GM23338 (cell line): ENCODE results near the gene NQO2. TPM values are rescaled to one million over a fixed set of nuclear protein-coding genes. Genes with fewer than 3 reads are reported as not detected.
A peak's percentile ranks its signal among the peaks of the same experiment; 100 is the strongest.

Source experiments
- ATAC-seq: fragments of 200-7000 bp; cut with Tn5 transposase; 3 replicates; pipeline ENCODE4 v1.9.1; 2020
- DNase-seq: peaks from one replicate; pipeline ENCODE4 v3.0.0-alpha.2; 2015; ENCODE audit warnings: low spot score
- H2AFZ ChIP-seq: fragments of 200-600 bp; sonication (generic); 2 replicates; pipeline ENCODE4 v1.8.0; 2016; ENCODE audit warnings: antibody characterized with exemption, mild to moderate bottlenecking, moderate library complexity
- H3F3A ChIP-seq: fragments of 200-600 bp; sonication (generic); replicated peaks from 2 replicates; pipeline ENCODE4 v1.8.0; 2017; ENCODE audit warnings: antibody characterized with exemption, mixed run types, low read depth
- H3K27ac ChIP-seq: fragments of 200-600 bp; sonication (generic); 2 replicates; pipeline ENCODE4 v1.6.1; 2016; ENCODE audit warnings: low read depth
- H3K27me3 ChIP-seq: fragments of 200-600 bp; sonication (generic); 2 replicates; pipeline ENCODE4 v1.8.0; 2016; ENCODE audit warnings: mild to moderate bottlenecking, mixed run types, moderate library complexity; ENCODE audit not compliant: insufficient read depth
- H3K36me3 ChIP-seq: fragments of 200-600 bp; sonication (generic); 2 replicates; pipeline ENCODE4 v1.8.0; 2016; ENCODE audit warnings: mild to moderate bottlenecking; ENCODE audit not compliant: insufficient read depth
- H3K4me1 ChIP-seq: fragments of 200-600 bp; sonication (generic); 2 replicates; pipeline ENCODE4 v1.8.0; 2016; ENCODE audit warnings: mild to moderate bottlenecking, moderate library complexity; ENCODE audit not compliant: insufficient read depth
- H3K4me2 ChIP-seq: fragments of 200-600 bp; sonication (generic); 2 replicates; pipeline ENCODE4 v1.7.1; 2017; ENCODE audit warnings: mixed run types
- H3K4me3 ChIP-seq: fragments of 200-600 bp; sonication (generic); 2 replicates; pipeline ENCODE4 v1.6.1; 2016; ENCODE audit warnings: mixed run types
- H3K79me2 ChIP-seq: fragments of 200-600 bp; sonication (generic); replicated peaks from 2 replicates; pipeline ENCODE4 v1.8.0; 2017; ENCODE audit warnings: mild to moderate bottlenecking; ENCODE audit not compliant: insufficient read depth
- H3K9me2 ChIP-seq: fragments of 200-600 bp; sonication (generic); 2 replicates; pipeline ENCODE4 v1.8.0; 2017; ENCODE audit not compliant: insufficient read depth
- H4K20me1 ChIP-seq: fragments of 200-600 bp; sonication (generic); replicated peaks from 2 replicates; pipeline ENCODE4 v1.8.0; 2017; ENCODE audit warnings: mild to moderate bottlenecking; ENCODE audit not compliant: insufficient read depth
- H3K27ac Mint-ChIP-seq: 2 replicates; pipeline ENCODE4 v1.8.0; 2020; ENCODE audit warnings: inconsistent platforms, mild to moderate bottlenecking, moderate library complexity, mixed read lengths
- H3K27me3 Mint-ChIP-seq: 3 replicates; pipeline ENCODE4 v1.8.0; 2022; ENCODE audit warnings: low read depth, mild to moderate bottlenecking, moderate library complexity, mixed read lengths, inconsistent platforms; ENCODE audit not compliant: insufficient read depth, poor library complexity
- H3K36me3 Mint-ChIP-seq: 3 replicates; pipeline ENCODE4 v1.8.0; 2021; ENCODE audit warnings: low read depth, mild to moderate bottlenecking, inconsistent platforms, moderate library complexity, mixed read lengths
- H3K4me1 Mint-ChIP-seq: 3 replicates; pipeline ENCODE4 v1.8.0; 2020; ENCODE audit warnings: mild to moderate bottlenecking, inconsistent platforms, mixed read lengths
- H3K4me3 Mint-ChIP-seq: 3 replicates; pipeline ENCODE4 v1.8.0; 2021; ENCODE audit warnings: moderate library complexity, mild to moderate bottlenecking, inconsistent platforms, mixed read lengths
- H3K9me3 Mint-ChIP-seq: 3 replicates; pipeline ENCODE4 v1.8.0; 2020; ENCODE audit warnings: moderate library complexity, mild to moderate bottlenecking, inconsistent platforms, mixed read lengths
- EZH2phosphoT487 ChIP-seq: fragments of 200-600 bp; sonication (generic); IDR thresholded peaks from one replicate; pipeline ENCODE4 v1.8.1; 2018; ENCODE audit warnings: antibody characterized with exemption; ENCODE audit not compliant: unreplicated experiment
- POLR2AphosphoS5 ChIP-seq: IDR thresholded peaks from 2 replicates; pipeline ENCODE4 v1.6.1; 2016; ENCODE audit warnings: antibody characterized with exemption, low read depth
- ZNF114 ChIP-seq: fragments of 250-450 bp; sonication (Bioruptor Pico); IDR thresholded peaks from 2 replicates; pipeline ENCODE4 v1.5.0; 2020; ENCODE audit warnings: mild to moderate bottlenecking, moderate library complexity
- polyA plus RNA-seq: library from polyadenylated mRNA; unstranded; fragments of >200 nt; fragmentation: Nextera tagmentation; extraction: Ambion mirVana; gene quantifications from 2 replicates; pipeline ENCODE4 v1.2.1, GENCODE V29; 2016
- small RNA-seq: library from RNA; depleted of rRNA; stranded (forward); fragments of <200 nt; gene quantifications from one replicate; pipeline ENCODE3, GENCODE V24; 2014; ENCODE audit warnings: low replicate concordance
- total RNA-seq: library from RNA; depleted of rRNA; stranded (reverse); fragments of >200 nt; shearing (Covaris generic); gene quantifications from 2 replicates; pipeline ENCODE4 v1.2.3, GENCODE V29; 2014; rRNA removed
- TF ChIP-seq, protein P1 (sequence below), 2 experiments: fragments of 200-600 bp in 1 of 2; sonication (generic) in 1 of 2; conservative IDR thresholded peaks; 2 replicates each; pipeline versions ENCODE4 v1.5.1 to v1.6.1; 2016 to 2017; ENCODE audit warnings: antibody characterized with exemption in 2 of 2, low read depth in 2 of 2, mild to moderate bottlenecking in 2 of 2, moderate library complexity in 1 of 2
- TF ChIP-seq, protein P2 (sequence below): fragments of 250-450 bp; sonication (Bioruptor Pico); IDR thresholded peaks from 2 replicates; pipeline ENCODE4 v1.5.0; 2020; ENCODE audit warnings: mild to moderate bottlenecking, moderate library complexity
- TF ChIP-seq, protein P3 (sequence below): IDR thresholded peaks from 2 replicates; pipeline ENCODE4 v1.6.1; 2016; ENCODE audit warnings: antibody characterized with exemption

The NQO2 gene
- total and polyA plus RNA-seq, 2 experiments from 2014 or later: 117 to 173 TPM

DNA sequence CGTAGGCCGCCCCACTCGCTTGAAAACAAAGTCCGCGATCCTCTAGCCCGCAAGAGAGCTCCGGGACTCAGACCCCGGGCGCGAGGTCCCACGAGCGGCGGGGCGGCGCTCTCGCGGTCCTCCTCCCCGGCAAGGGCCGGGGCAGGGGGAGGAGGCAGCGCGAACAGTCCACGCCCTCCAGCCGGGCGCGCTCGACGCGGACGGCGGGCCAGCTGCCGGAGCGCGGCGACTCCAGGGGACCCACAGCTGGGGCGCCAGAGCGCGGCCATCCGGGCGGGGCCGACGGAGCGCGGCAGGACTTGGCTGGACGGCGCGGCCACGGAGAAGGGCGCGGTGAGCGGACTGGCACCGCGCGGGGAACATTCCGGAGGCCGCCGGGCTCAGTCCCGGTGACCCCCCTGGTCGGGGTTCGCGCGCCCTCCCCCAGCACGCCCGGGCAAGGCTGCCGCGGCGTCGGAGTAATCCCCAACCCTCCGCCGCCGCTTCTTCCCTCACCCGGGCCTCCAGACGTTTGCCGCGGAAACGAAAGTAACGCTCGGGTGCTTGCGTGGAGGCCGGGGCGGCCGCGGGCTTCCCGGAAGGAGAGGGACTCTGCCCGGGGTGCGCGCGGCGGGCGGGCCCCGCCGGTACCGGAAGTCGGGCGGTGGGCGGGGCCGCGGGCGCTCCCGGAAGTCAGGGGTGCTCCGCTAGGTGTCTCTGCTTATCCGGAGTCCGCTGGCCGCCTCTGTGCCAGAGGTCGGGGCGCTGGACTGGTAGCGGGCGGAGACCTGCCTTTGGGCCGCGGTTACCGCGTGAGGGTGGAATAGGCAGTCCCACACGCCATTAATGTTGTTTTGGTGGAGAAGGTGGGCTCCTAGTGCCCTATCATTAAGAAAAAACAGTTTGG, 68.9 kb downstream of the NQO2 start, which contains the start of gene RIPK1:
TSS of gene RIPK1 (plus strand) at position 166 of the 886 bp plus-strand sequence. CDS start 8,330 bp downstream, outside the sequence.
- Histone ChIP-seq H3K9me2 (no peaks in the 10 kb centered on the region), H3K4me2 (peak within 1 kb of the TSS; percentile 91), H3K4me1 (peaks cover 37% of the 10 kb centered on the region), H3K4me3 (peak within 1 kb of the TSS; percentile 93), H2AFZ (no peak within 1 kb of the TSS), H3K27me3 (no peaks in the 10 kb centered on the region), H3K36me3 (no peaks in the 10 kb centered on the region), H3K79me2 (peaks cover 57% of the 10 kb centered on the region), H3F3A (peaks cover 12% of the 10 kb centered on the region), H4K20me1 (0 out of 2 replicates have a peak, but pooled peaks cover 3% of the 10 kb centered on the region), H3K27ac (peak within 1 kb of the TSS; percentile 99)
- peaks cover 45% of the 10 kb centered on the region for H3K36me3 Mint-ChIP-seq
- H3K27me3 Mint-ChIP-seq: peaks cover 40% of the 10 kb centered on the region
- peak within 1 kb of the TSS; percentile 88 for H3K4me3 Mint-ChIP-seq
- DNase-seq (peak; percentile 89), ATAC-seq (peak; percentile 74)
- H3K27ac Mint-ChIP-seq: peak within 1 kb of the TSS; percentile 92
- H3K4me1 Mint-ChIP-seq: peaks cover 41% of the 10 kb centered on the region
- peaks cover 33% of the 10 kb centered on the region for H3K9me3 Mint-ChIP-seq
- TF ChIP-seq, protein P1, sequence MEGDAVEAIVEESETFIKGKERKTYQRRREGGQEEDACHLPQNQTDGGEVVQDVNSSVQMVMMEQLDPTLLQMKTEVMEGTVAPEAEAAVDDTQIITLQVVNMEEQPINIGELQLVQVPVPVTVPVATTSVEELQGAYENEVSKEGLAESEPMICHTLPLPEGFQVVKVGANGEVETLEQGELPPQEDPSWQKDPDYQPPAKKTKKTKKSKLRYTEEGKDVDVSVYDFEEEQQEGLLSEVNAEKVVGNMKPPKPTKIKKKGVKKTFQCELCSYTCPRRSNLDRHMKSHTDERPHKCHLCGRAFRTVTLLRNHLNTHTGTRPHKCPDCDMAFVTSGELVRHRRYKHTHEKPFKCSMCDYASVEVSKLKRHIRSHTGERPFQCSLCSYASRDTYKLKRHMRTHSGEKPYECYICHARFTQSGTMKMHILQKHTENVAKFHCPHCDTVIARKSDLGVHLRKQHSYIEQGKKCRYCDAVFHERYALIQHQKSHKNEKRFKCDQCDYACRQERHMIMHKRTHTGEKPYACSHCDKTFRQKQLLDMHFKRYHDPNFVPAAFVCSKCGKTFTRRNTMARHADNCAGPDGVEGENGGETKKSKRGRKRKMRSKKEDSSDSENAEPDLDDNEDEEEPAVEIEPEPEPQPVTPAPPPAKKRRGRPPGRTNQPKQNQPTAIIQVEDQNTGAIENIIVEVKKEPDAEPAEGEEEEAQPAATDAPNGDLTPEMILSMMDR (conservative IDR thresholded peaks at IDR 0.05; ENCODE audit: low read depth in 2 of 2): peak; percentile 16 to 62; a peak in 2 of 4 replicates
- TF ChIP-seq EZH2phosphoT487 (no peak), ZNF114 (CRISPR knock-in tag) (no peak), POLR2AphosphoS5 (peak; percentile 59)
- TF ChIP-seq, protein P2, sequence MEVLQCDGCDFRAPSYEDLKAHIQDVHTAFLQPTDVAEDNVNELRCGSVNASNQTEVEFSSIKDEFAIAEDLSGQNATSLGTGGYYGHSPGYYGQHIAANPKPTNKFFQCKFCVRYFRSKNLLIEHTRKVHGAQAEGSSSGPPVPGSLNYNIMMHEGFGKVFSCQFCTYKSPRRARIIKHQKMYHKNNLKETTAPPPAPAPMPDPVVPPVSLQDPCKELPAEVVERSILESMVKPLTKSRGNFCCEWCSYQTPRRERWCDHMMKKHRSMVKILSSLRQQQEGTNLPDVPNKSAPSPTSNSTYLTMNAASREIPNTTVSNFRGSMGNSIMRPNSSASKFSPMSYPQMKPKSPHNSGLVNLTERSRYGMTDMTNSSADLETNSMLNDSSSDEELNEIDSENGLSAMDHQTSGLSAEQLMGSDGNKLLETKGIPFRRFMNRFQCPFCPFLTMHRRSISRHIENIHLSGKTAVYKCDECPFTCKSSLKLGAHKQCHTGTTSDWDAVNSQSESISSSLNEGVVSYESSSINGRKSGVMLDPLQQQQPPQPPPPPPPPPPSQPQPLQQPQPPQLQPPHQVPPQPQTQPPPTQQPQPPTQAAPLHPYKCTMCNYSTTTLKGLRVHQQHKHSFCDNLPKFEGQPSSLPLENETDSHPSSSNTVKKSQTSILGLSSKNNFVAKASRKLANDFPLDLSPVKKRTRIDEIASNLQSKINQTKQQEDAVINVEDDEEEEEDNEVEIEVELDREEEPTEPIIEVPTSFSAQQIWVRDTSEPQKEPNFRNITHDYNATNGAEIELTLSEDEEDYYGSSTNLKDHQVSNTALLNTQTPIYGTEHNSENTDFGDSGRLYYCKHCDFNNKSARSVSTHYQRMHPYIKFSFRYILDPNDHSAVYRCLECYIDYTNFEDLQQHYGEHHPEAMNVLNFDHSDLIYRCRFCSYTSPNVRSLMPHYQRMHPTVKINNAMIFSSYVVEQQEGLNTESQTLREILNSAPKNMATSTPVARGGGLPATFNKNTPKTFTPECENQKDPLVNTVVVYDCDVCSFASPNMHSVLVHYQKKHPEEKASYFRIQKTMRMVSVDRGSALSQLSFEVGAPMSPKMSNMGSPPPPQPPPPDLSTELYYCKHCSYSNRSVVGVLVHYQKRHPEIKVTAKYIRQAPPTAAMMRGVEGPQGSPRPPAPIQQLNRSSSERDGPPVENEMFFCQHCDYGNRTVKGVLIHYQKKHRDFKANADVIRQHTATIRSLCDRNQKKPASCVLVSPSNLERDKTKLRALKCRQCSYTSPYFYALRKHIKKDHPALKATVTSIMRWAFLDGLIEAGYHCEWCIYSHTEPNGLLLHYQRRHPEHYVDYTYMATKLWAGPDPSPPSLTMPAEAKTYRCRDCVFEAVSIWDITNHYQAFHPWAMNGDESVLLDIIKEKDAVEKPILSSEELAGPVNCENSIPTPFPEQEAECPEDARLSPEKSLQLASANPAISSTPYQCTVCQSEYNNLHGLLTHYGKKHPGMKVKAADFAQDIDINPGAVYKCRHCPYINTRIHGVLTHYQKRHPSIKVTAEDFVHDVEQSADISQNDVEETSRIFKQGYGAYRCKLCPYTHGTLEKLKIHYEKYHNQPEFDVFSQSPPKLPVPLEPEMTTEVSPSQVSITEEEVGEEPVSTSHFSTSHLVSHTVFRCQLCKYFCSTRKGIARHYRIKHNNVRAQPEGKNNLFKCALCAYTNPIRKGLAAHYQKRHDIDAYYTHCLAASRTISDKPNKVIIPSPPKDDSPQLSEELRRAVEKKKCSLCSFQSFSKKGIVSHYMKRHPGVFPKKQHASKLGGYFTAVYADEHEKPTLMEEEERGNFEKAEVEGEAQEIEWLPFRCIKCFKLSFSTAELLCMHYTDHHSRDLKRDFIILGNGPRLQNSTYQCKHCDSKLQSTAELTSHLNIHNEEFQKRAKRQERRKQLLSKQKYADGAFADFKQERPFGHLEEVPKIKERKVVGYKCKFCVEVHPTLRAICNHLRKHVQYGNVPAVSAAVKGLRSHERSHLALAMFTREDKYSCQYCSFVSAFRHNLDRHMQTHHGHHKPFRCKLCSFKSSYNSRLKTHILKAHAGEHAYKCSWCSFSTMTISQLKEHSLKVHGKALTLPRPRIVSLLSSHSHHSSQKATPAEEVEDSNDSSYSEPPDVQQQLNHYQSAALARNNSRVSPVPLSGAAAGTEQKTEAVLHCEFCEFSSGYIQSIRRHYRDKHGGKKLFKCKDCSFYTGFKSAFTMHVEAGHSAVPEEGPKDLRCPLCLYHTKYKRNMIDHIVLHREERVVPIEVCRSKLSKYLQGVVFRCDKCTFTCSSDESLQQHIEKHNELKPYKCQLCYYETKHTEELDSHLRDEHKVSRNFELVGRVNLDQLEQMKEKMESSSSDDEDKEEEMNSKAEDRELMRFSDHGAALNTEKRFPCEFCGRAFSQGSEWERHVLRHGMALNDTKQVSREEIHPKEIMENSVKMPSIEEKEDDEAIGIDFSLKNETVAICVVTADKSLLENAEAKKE (CRISPR knock-in tag): no peak
- TF ChIP-seq, protein P3, sequence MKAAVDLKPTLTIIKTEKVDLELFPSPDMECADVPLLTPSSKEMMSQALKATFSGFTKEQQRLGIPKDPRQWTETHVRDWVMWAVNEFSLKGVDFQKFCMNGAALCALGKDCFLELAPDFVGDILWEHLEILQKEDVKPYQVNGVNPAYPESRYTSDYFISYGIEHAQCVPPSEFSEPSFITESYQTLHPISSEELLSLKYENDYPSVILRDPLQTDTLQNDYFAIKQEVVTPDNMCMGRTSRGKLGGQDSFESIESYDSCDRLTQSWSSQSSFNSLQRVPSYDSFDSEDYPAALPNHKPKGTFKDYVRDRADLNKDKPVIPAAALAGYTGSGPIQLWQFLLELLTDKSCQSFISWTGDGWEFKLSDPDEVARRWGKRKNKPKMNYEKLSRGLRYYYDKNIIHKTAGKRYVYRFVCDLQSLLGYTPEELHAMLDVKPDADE: peak; percentile 65

Small RNA genes within 50 kb of the gene (small RNA-seq; reads per million reads assigned to genes)
- not detected for gene AL133351.4

Other genes starting within 250 kb of the NQO2 start
- 0.12 and 0.17 TPM in 2 replicates for gene MYLK4, start 249.0 kb upstream of the NQO2 start, total RNA-seq
- 0.03 TPM in 2 replicates for gene MYLK4, start 249.0 kb upstream of the NQO2 start, polyA plus RNA-seq
- 50.4 and 66.0 TPM in 2 replicates for gene WRNIP1, start 234.5 kb upstream of the NQO2 start, total RNA-seq
- gene WRNIP1, start 234.5 kb upstream of the NQO2 start, polyA plus RNA-seq: 27.6 and 34.8 TPM in 2 replicates
- 5.6 and 8.4 TPM in 2 replicates for gene SERPINB1, start 158.0 kb upstream of the NQO2 start, total RNA-seq
- gene SERPINB1, start 158.0 kb upstream of the NQO2 start, polyA plus RNA-seq: 6.5 and 7.2 TPM in 2 replicates
- gene SERPINB9, start 96.6 kb upstream of the NQO2 start, total RNA-seq: 65.0 and 71.3 TPM in 2 replicates
- 46.6 and 47.4 TPM in 2 replicates for gene SERPINB9, start 96.6 kb upstream of the NQO2 start, polyA plus RNA-seq
- gene SERPINB6, start 28.3 kb upstream of the NQO2 start, total RNA-seq: 37.6 and 38.5 TPM in 2 replicates
- gene SERPINB6, start 28.3 kb upstream of the NQO2 start, polyA plus RNA-seq: 25.9 and 26.0 TPM in 2 replicates
- 16.7 and 19.4 TPM in 2 replicates for gene RIPK1, start 68.6 kb downstream of the NQO2 start, total RNA-seq
- gene RIPK1, start 68.6 kb downstream of the NQO2 start, polyA plus RNA-seq: 4.9 and 5.7 TPM in 2 replicates
- 22.8 and 29.2 TPM in 2 replicates for gene BPHL, start 118.8 kb downstream of the NQO2 start, total RNA-seq
- gene BPHL, start 118.8 kb downstream of the NQO2 start, polyA plus RNA-seq: 38.4 and 45.5 TPM in 2 replicates
- 376 and 407 TPM in 2 replicates for gene TUBB2A, start 157.7 kb downstream of the NQO2 start, total RNA-seq
- gene TUBB2A, start 157.7 kb downstream of the NQO2 start, polyA plus RNA-seq: 286 and 305 TPM in 2 replicates
- 794 and 802 TPM in 2 replicates for gene TUBB2B, start 227.8 kb downstream of the NQO2 start, total RNA-seq
- gene TUBB2B, start 227.8 kb downstream of the NQO2 start, polyA plus RNA-seq: 355 and 376 TPM in 2 replicates